Upper lobe of left lung (tissue), 6 donors: Measurements from ENCODE around the gene TMEM203. TPM values are rescaled to one million over a fixed set of nuclear protein-coding genes. Genes with fewer than 3 reads are reported as not detected.
A peak's percentile ranks its signal among the peaks of the same experiment; 100 is the strongest.

ENCODE experiments used
- ATAC-seq, 2 donors: fragments of 200-7000 bp; cut with Tn5 transposase; one replicate each; pipeline ENCODE4 v1.9.1; 2022; ENCODE audit warnings: mild to moderate bottlenecking in 2 of 2, moderate library complexity in 2 of 2; ENCODE audit not compliant: low FRiP score in 2 of 2
- DNase-seq, 2 donors: peaks; one replicate each; pipeline ENCODE4 v3.0.0-alpha.2; 2019 to 2020
- H3K27ac ChIP-seq, 4 donors: fragments of 200-600 bp; sonication (generic); one replicate each; pipeline ENCODE4 v1.5.1; 2016 to 2019
- H3K27me3 ChIP-seq, 4 donors: fragments of 200-600 bp; sonication (generic); one replicate each; pipeline ENCODE4 v1.5.1; 2017 to 2019
- H3K36me3 ChIP-seq, 4 donors: fragments of 200-600 bp; sonication (generic); one replicate each; pipeline ENCODE4 v1.5.1; 2016 to 2019
- H3K4me1 ChIP-seq, 4 donors: fragments of 200-600 bp; sonication (generic); one replicate each; pipeline ENCODE4 v1.5.1; 2018 to 2019
- H3K4me3 ChIP-seq, 4 donors: fragments of 200-600 bp; sonication (generic); one replicate each; pipeline ENCODE4 v1.5.1; 2017 to 2019; ENCODE audit warnings: mild to moderate bottlenecking in 2 of 4, moderate library complexity in 1 of 4
- H3K9me3 ChIP-seq, 4 donors: fragments of 200-600 bp; sonication (generic); one replicate each; pipeline ENCODE4 v1.5.1; 2018 to 2019
- CTCF ChIP-seq, 6 experiments: fragments of 450-650 bp in 4 of 6; fragments of 200-600 bp in 2 of 6; sonication (generic) in 2 of 6; IDR thresholded peaks; one replicate each; pipeline ENCODE4 v1.5.1; 2016 to 2019; ENCODE audit warnings: antibody characterized with exemption in 6 of 6
- EP300 ChIP-seq, 4 donors: sonication (generic); formaldehyde crosslinking; IDR thresholded peaks; one replicate each; pipeline ENCODE4 v1.5.1; 2017; ENCODE audit warnings: antibody characterized with exemption in 4 of 4, control low read depth in 2 of 4
- POLR2A ChIP-seq, 4 donors: fragments of 450-650 bp; IDR thresholded peaks; one replicate each; pipeline ENCODE4 v1.5.1; 2016 to 2017; ENCODE audit warnings: antibody characterized with exemption in 4 of 4, mild to moderate bottlenecking in 2 of 4
- POLR2AphosphoS5 ChIP-seq, 2 donors: sonication (generic); formaldehyde crosslinking; IDR thresholded peaks; one replicate each; pipeline ENCODE4 v1.5.1; 2017; ENCODE audit warnings: antibody characterized with exemption in 2 of 2
- WGBS, 2 donors: methylation state at CpG; one replicate each; pipeline ENCODE4 v1.1.5; 2017 to 2018; 5-methylcytosine and 5-hydroxymethylcytosine counted together
- total RNA-seq, 6 donors: library from RNA; depleted of rRNA in 4 of 6; stranded (reverse); fragments of >200 nt in 4 of 6; gene quantifications; one replicate each; pipeline versions ENCODE4 v1.1.0 to v1.2.1, GENCODE V29; 2016 to 2021
- donor health status: DM: no; HTN: no; CAD: no; lungs with moderate emphysema.
- donor health status: DM: no; HTN: yes; CAD: no; lungs with severe emphysema.

TMEM203 gene
- total RNA-seq, 6 donors from 2014 or later: 17.8 to 35.5 (median 31.1) TPM

- Histone ChIP-seq H3K36me3 (peaks cover 9 to 67% (median 44%) of the 10 kb centered on the region in 4 donors), H3K4me1 (peaks cover 35 to 51% (median 37%) of the 10 kb centered on the region in 4 donors), H3K27me3 (no peaks in the 10 kb centered on the region), H3K9me3 (no peaks in the 10 kb centered on the region), H3K27ac (peak within 1 kb of the TSS; percentile 90 to 96 (median 94)), H3K4me3 (peak within 1 kb of the TSS; percentile 76 to 100 (median 86))
- peak; percentile 99 for TF ChIP-seq POLR2AphosphoS5 (IDR thresholded peaks at IDR 0.05)
- peak in 3 of 4 donors; percentile 83 to 96 (median 90) for TF ChIP-seq POLR2A (IDR thresholded peaks at IDR 0.05)
- peak in 1 of 4 donors; percentile 92 for TF ChIP-seq EP300 (IDR thresholded peaks at IDR 0.05)
- peak in 5 of 6 experiments; percentile 34 to 82 (median 40) for TF ChIP-seq CTCF (IDR thresholded peaks at IDR 0.05)
- WGBS, 2 donors: 0 to 1% methylated on average over 7 to 78 of the region's 98 CpGs
- peak; percentile 94 to 100 for DNase-seq
- ATAC-seq: peak; percentile 89 to 95
Measured at GRCh38 chr9:137188490-137189296, 16.8 kb downstream of the TMEM203 start, which contains the start of the genes ANAPC2 and SSNA1. Gene ANAPC2 (minus strand): TSS chr9:137188560. CDS start chr9:137188532, 28 bp downstream. Gene SSNA1 (plus strand): TSS chr9:137188676. CDS start chr9:137188727, 51 bp downstream.

- no peaks in the 10 kb centered on the region for H3K27me3 ChIP-seq
- 0 to 1% methylated on average over 11 to 31 of the region's 31 CpGs for WGBS, 2 donors
- peak overlapping the region; percentile 90 to 96 (median 94) for H3K27ac ChIP-seq
- peaks cover 15 to 73% (median 50%) of the 10 kb centered on the region in 4 donors for H3K36me3 ChIP-seq
- no peak for TF ChIP-seq EP300 (IDR thresholded peaks at IDR 0.05)
- no peak for TF ChIP-seq POLR2AphosphoS5 (IDR thresholded peaks at IDR 0.05)
- no peak for TF ChIP-seq POLR2A (IDR thresholded peaks at IDR 0.05)
- no peak for TF ChIP-seq CTCF (IDR thresholded peaks at IDR 0.05)
- H3K9me3 ChIP-seq: no peaks in the 10 kb centered on the region
- peak overlapping the region; percentile 76 to 100 (median 86) for H3K4me3 ChIP-seq
- DNase-seq (no peak), ATAC-seq (peak in 1 of 2 donors; percentile 15)
- peaks cover 35 to 51% (median 37%) of the 10 kb centered on the region in 4 donors for H3K4me1 ChIP-seq
Measured at GRCh38 chr9:137188086-137188489, 17.4 kb downstream of the TMEM203 start.

GRCh38 chr9:137187386-137187785, 18.1 kb downstream of the TMEM203 start:
- ATAC-seq (no peak), DNase-seq (peak in 1 of 2 donors; percentile 55)
- Histone ChIP-seq H3K4me1 (peaks cover 35 to 51% (median 37%) of the 10 kb centered on the region in 4 donors), H3K27me3 (no peaks in the 10 kb centered on the region), H3K4me3 (peak overlapping the region; percentile 76 to 100 (median 86)), H3K9me3 (no peaks in the 10 kb centered on the region), H3K27ac (peak overlapping the region in 1 of 4 donors; percentile 95), H3K36me3 (peaks cover 20 to 77% (median 57%) of the 10 kb centered on the region in 4 donors)
- TF ChIP-seq CTCF (IDR thresholded peaks at IDR 0.05): no peak
- WGBS, 2 donors: 84 to 88% methylated on average over 12 to 15 of the region's 15 CpGs

- H3K27me3 ChIP-seq: no peaks in the 10 kb centered on the region
- no peaks in the 10 kb centered on the region for H3K9me3 ChIP-seq
- ATAC-seq (no peak), DNase-seq (no peak)
- H3K36me3 ChIP-seq: peaks cover 20 to 77% (median 63%) of the 10 kb centered on the region in 4 donors
- H3K4me1 ChIP-seq: peaks cover 35 to 51% (median 37%) of the 10 kb centered on the region in 4 donors
- H3K4me3 ChIP-seq: peak overlapping the region in 1 of 4 donors; percentile 84
- 84 to 93% methylated on average over 2 to 5 of the region's 6 CpGs for WGBS, 2 donors
- no peak overlapping the region for H3K27ac ChIP-seq
- TF ChIP-seq POLR2AphosphoS5 (IDR thresholded peaks at IDR 0.05) (no peak), POLR2A (IDR thresholded peaks at IDR 0.05) (no peak), EP300 (IDR thresholded peaks at IDR 0.05) (no peak), CTCF (IDR thresholded peaks at IDR 0.05) (no peak)
Measured at GRCh38 chr9:137186385-137186784, 19.1 kb downstream of the TMEM203 start.
